Lung (tissue), 12 donors: ENCODE data around the gene CEP19. TPM values are rescaled to one million over a fixed set of nuclear protein-coding genes. Genes with fewer than 3 reads are reported as not detected.

Experiments used
- ATAC-seq: fragments of 200-7000 bp; cut with Tn5 transposase; one replicate; pipeline ENCODE4 v1.9.1; 2020; ENCODE audit warnings: moderate number of reproducible peaks; ENCODE audit not compliant: insufficient read depth, low FRiP score
- DNase-seq, 3 donors: peaks; one replicate each; pipeline ENCODE4 v3.0.0-alpha.2; 2013 to 2017
- H3K27ac ChIP-seq, 2 donors: one replicate each; pipeline ENCODE4 v1.5.1; 2013; ENCODE audit warnings: mild to moderate bottlenecking in 2 of 2, moderate library complexity in 2 of 2, control low read depth in 1 of 2, inconsistent platforms in 1 of 2, low read depth in 1 of 2, low read length in 1 of 2
- H3K27me3 ChIP-seq, 3 donors: one replicate each; pipeline ENCODE4 v1.5.1; 2013; ENCODE audit warnings: low read length in 2 of 3; ENCODE audit not compliant: control insufficient read depth in 3 of 3, insufficient read depth in 3 of 3
- H3K36me3 ChIP-seq, 4 donors: one replicate each; pipeline ENCODE4 v1.5.1; 2013; ENCODE audit warnings: low read length in 4 of 4, mild to moderate bottlenecking in 1 of 4, moderate library complexity in 1 of 4; ENCODE audit not compliant: control insufficient read depth in 4 of 4, insufficient read depth in 4 of 4
- H3K4me1 ChIP-seq, 5 donors: one replicate each; pipeline ENCODE4 v1.5.1; 2013; ENCODE audit warnings: low read length in 5 of 5, mild to moderate bottlenecking in 2 of 5, moderate library complexity in 1 of 5; ENCODE audit not compliant: control insufficient read depth in 5 of 5, insufficient read depth in 5 of 5
- H3K4me3 ChIP-seq: one replicate; pipeline ENCODE4 v1.5.1; 2013; ENCODE audit warnings: mild to moderate bottlenecking, control low read depth, moderate library complexity
- H3K9ac ChIP-seq, 2 donors: one replicate each; pipeline ENCODE4 v1.5.1; 2013; ENCODE audit warnings: low read length in 2 of 2, control low read depth in 1 of 2; ENCODE audit not compliant: insufficient read depth in 1 of 2
- H3K9me3 ChIP-seq, 4 donors: one replicate each; pipeline ENCODE4 v1.5.1; 2013; ENCODE audit warnings: low read length in 3 of 4, mild to moderate bottlenecking in 1 of 4, moderate library complexity in 1 of 4; ENCODE audit not compliant: control insufficient read depth in 4 of 4, insufficient read depth in 3 of 4
- CTCF ChIP-seq: IDR thresholded peaks from 2 replicates; pipeline ENCODE4 v1.5.1; 2012; ENCODE audit warnings: mild to moderate bottlenecking; ENCODE audit errors: control extremely low read depth, extremely low read depth
- WGBS, 2 donors: extraction: QIAGEN DNeasy Blood & Tissue Kit; methylation state at CpG; one replicate each; pipeline ENCODE4 v1.1.7; 2013; 5-methylcytosine and 5-hydroxymethylcytosine counted together
- polyA plus RNA-seq, 2 donors: library from polyadenylated mRNA; stranded (reverse); fragments of 200-250 nt; gene quantifications; one replicate each; pipeline ENCODE4 v1.2.1, GENCODE V29; 2013
- total RNA-seq, 2 donors: library from RNA; depleted of rRNA in 1 of 2; stranded (reverse); fragments of >200 nt in 1 of 2; gene quantifications; one replicate each; pipeline ENCODE4 v1.2.1, GENCODE V29; 2014 to 2021
- donor health status: control.
- donor health status: control.
- donor health status: Bipolar disorder and iron deficiency.
- donor health status: healthy.
- donor health status: DM: yes; HTN: yes; CAD: no.

The CEP19 gene
- total and polyA plus RNA-seq, 4 donors = 0.93 to 4.3 (median 2.4) TPM

DNA sequence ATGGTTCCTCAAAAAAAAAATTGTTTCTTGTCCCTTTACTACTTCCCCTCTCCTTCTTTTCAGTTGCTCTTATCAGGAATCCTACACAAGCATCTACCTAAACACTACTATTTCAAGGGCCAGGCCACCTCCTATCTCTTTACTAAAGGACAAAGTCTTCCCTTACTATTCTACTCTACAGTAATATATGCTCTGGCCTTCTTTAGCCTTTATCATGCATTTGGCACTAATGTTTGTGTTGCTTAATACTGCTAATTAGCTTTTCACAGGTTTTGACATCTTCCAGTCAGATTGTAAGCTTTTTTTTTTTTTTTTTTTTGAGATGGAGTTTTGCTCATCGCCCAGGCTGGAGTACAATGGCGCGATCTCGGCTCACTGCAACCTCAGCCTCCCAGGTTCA is 5.3 kb downstream of the CEP19 start:
- peaks cover 0 to 6% (median 0%) of the 10 kb centered on the region in 5 donors for H3K4me1 ChIP-seq
- no peak overlapping the region for H3K27ac ChIP-seq
- no peak for ATAC-seq
- H3K4me3 ChIP-seq = no peak overlapping the region
- no peaks in the 10 kb centered on the region for H3K9me3 ChIP-seq
- no peaks in the 10 kb centered on the region for H3K36me3 ChIP-seq
- DNase-seq = no peak
- no peaks in the 10 kb centered on the region for H3K27me3 ChIP-seq
- TF ChIP-seq CTCF = no peak
- WGBS, 2 donors = 93 to 99% methylated on average over 4 of the region's 4 CpGs
- H3K9ac ChIP-seq = no peak overlapping the region

- ATAC-seq (no peak), DNase-seq (no peak)
- H3K9ac ChIP-seq = no peak overlapping the region
- no peaks in the 10 kb centered on the region for H3K27me3 ChIP-seq
- no peaks in the 10 kb centered on the region for H3K36me3 ChIP-seq
- H3K4me3 ChIP-seq = no peak overlapping the region
- no peak overlapping the region for H3K27ac ChIP-seq
- 30 to 65% methylated on average over 5 of the region's 5 CpGs for WGBS, 2 donors
- H3K4me1 ChIP-seq = peaks cover 0 to 2% (median 0%) of the 10 kb centered on the region in 5 donors
- no peaks in the 10 kb centered on the region for H3K9me3 ChIP-seq
- no peak for TF ChIP-seq CTCF
Observed at GRCh38 chr3:196706327-196706726, 5.7 kb downstream of the CEP19 start.

GRCh38 chr3:196700801-196701200 is 11.2 kb downstream of the CEP19 start:
- WGBS, 2 donors = 42 to 73% methylated on average over 4 of the region's 4 CpGs
- TF ChIP-seq CTCF = no peak
- ATAC-seq (no peak), DNase-seq (no peak)
- H3K36me3 ChIP-seq = no peaks in the 10 kb centered on the region
- no peak overlapping the region for H3K4me3 ChIP-seq
- H3K9ac ChIP-seq = no peak overlapping the region
- no peaks in the 10 kb centered on the region for H3K27me3 ChIP-seq
- H3K4me1 ChIP-seq = no peaks in the 10 kb centered on the region
- H3K9me3 ChIP-seq = no peaks in the 10 kb centered on the region
- no peak overlapping the region for H3K27ac ChIP-seq

GRCh38 chr3:196699749-196700148 is 12.3 kb downstream of the CEP19 start:
- H3K36me3 ChIP-seq = no peaks in the 10 kb centered on the region
- WGBS, 2 donors = 77 to 88% methylated on average over 7 of the region's 7 CpGs

More at GRCh38 chr3:196699749-196700148, 12.3 kb downstream of the CEP19 start:
- Histone ChIP-seq H3K4me3 (no peak overlapping the region), H3K27me3 (no peaks in the 10 kb centered on the region), H3K9ac (no peak overlapping the region), H3K9me3 (no peaks in the 10 kb centered on the region), H3K4me1 (no peaks in the 10 kb centered on the region), H3K27ac (no peak overlapping the region)
- ATAC-seq (no peak), DNase-seq (peak in 2 of 3 donors; percentile 14 to 16)
- TF ChIP-seq CTCF = no peak
